GM12892 (cell line): ENCODE data around the gene ANKRD11.
A peak's percentile ranks its signal among the peaks of the same experiment; 100 is the strongest.
"Not testable (repeated sequence)": the region's sequence is repeated elsewhere in the genome, so short reads cannot be mapped to it uniquely, and the experiment has no call there.

Source experiments
- DNase-seq: peaks from one replicate; pipeline ENCODE4 v3.0.0; 2011; ENCODE audit not compliant: insufficient read length
- FAIRE-seq: peaks from 2 replicates; lab custom pipeline; 2011; peaks lifted over from hg19 to GRCh38; lab: Jason Lieb, UNC
- POLR2A ChIP-seq: IDR thresholded peaks from 2 replicates; pipeline ENCODE4 v1.6.1; 2011; ENCODE audit warnings: low read depth, low read length, control low read depth
- POLR2AphosphoS5 ChIP-seq: IDR thresholded peaks from 2 replicates; pipeline ENCODE4 v1.6.1; 2011; ENCODE audit warnings: low read depth, low read length, control low read depth
- TAF1 ChIP-seq: IDR thresholded peaks from 2 replicates; pipeline ENCODE4 v1.6.1; 2011; ENCODE audit warnings: low read depth, mild to moderate bottlenecking, control low read depth, low read length, borderline replicate concordance

ANKRD11 gene

DNA sequence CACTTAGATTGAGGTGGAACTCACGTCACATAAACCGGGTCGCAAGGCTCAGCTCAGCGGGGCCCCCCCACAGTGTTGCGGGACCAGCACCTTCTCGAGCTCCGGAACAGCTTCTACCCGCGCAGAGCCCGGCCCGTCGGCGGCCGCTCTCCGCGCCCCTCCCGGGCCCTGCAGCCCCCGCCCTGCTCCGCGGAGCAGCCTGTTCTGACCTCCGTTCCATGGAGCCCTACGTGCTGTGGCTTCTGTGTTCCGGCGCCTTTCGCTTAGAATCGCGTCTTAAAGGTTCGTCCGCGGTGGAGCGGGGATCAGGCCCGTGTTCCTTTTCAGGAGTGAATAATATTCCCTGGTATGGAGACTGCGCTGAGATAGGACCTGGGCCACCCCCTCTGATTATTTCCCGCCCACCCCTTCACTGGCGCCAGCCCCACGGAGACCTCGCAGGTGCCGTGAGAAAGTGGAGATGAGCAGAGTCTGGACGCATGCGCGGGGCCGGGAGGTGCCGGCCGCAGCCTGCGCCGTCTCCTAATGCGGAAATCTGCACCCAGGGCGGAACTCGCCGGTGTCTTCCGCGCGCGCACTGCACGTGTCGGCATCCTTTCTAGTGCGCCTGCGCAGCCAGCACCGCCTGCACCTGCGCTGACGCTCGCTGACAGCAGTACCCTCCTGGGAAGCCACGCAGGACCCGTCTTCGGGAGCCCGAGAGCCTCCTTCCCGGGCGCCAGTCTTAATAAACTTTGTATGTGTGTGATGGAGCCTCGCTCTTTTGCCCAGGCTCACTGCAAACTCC lies 242.0 kb downstream of the ANKRD11 start:
- no peak for TF ChIP-seq TAF1
- no peak for TF ChIP-seq POLR2A
- TF ChIP-seq POLR2AphosphoS5: no peak
- no peak for FAIRE-seq

DNA sequence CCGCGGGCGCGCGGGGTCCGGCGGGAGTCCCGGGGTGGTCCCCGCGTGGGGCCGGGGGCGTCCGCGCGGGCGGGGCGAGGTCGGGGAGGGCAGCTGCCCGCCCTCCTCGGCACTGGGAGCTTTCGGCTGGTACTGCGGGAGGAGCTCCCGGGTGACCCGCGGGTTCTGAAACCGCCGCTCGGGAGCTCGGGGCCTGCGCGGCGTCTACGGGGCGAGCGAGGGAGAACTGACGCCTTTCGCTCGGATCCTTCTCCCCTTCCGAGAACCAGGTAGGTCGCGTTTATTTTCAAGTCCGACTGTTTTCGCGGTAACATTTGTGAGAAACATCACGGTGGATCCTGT lies 242.7 kb downstream of the ANKRD11 start:
- DNase-seq, FAIRE-seq: not testable (repeated sequence)

More for the DNA sequence above, 242.0 kb downstream of the ANKRD11 start:
- no peak for DNase-seq

DNA sequence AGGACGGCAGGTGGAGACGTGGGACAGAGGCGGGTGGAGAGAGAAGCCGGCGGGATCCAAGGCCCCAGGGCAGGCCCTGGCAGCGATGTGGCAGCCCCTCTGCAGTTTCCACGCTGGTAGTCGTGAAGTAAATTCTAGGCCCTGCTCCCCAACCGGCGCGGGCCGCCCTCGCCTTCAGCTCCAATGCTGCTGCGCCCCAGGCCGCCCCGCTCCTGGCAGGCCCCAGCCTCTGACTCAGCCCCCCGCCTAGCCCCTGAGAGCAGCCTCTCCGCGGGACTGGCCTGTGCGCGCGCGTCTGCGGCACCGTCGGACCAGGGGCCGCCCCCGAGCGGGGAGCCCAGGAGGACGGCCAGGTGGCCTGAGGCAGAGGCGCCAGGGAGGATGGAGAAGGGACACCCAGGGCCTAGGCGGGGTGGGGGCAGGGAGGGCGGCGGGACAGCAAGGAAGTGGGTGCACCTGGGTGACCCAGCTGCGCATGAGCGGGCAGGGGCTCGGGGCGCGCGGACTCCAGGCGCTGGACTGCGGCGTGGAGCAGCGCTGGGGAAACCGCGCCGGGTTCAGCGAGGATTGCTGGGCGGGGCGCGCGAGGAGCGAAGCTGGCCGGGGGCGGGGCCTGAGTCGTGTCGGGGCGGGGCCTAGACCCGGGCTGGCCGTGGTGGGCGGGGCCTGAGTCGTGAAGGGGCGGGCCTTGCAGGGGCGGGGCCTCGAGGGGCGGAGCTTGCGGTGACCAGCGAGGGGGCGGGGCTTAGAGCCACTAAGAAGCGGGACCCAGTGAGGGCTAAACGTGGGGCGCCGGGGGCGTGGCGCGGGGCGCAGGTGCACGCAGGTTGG lies 243.2 kb downstream of the ANKRD11 start:
- DNase-seq (peak; percentile 91), FAIRE-seq (no peak)
- TF ChIP-seq TAF1: no peak
- TF ChIP-seq POLR2A: no peak
- no peak for TF ChIP-seq POLR2AphosphoS5

DNA sequence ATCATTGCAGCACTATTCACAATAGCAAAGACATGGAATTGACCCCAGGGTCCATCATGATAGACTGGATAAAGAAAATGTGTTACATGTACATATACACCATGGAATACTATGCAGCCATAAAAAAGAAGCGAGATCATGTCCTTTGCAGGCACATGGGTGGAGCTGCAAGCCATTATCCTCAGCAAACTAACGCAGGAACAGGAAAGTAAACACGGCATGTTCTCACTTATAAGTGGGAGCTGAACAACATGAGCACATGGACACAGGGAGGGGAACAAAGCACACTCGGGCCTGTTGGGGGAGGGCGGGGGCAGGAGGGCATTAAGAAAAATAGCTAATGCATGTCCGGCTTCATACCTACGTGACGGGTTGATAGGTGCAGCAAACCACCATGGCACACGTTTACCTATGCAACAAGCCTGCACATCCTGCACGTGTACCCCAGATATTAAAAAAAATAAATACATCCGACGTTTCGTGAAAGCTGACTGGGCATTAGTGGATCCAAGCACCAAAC lies 243.9 kb downstream of the ANKRD11 start:
- FAIRE-seq (no peak), DNase-seq (no peak)
- no peak for TF ChIP-seq POLR2A

DNA sequence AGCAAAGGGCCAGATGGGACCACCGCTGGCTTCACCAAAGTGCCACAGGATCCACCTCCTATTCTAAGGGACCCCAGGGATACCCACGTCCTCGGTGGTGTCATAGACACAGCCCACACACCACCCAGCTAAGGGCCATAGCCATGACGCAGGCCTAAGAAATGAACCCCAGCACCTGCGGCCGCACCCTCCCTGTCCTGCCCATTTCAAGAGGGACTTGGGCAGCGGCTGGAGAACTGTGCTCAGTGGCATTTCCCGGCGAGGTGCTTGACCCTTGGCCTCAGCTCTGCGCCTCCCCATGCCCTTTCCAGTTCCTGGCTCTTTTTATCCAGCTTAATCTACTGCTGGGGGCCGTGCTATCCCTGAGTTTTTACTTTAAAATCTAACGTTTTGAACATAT lies 245.6 kb downstream of the ANKRD11 start:
- TF ChIP-seq POLR2A: no peak
- no peak for TF ChIP-seq POLR2AphosphoS5
- TF ChIP-seq TAF1: no peak
- DNase-seq (no peak), FAIRE-seq (no peak)

DNA sequence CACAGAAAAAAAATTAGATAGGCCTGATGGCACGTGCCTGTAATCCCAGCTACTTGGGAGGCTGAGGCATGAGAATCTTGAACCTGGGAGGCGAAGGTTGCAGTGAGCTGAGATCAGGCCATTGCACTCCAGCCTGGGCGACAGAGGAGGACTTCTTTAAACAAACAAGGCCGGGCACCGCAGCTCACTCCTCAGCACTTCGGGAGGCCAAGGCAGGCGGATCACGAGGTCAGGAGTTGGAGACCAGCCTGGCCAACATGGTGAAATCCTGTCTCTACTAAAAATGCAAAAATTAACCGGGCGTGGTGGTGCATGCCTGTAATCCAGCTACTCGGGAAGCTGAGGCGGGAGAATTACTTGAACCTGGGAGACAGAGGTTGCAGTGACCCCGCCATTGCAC lies 246.1 kb downstream of the ANKRD11 start:
- not testable (repeated sequence) for DNase-seq, FAIRE-seq

DNA sequence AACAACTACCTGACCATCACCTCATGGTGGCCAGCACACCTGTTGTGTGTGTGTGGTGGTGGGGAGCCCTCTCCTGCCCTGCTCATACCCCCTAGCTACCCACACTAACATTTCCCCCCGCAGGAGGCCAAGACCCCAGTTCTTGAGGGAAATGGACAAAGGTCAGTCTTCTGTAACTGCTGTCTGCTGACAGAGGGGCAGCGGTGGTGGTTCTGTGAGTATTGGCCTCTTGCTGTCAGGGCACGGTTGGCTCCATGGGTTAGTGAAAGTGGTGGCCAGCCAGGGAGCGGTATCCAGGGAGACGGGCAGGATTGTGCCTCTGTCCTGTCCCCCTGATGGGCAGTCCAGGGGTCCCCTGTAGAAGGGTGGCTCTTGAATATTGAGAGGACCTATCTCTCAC lies 246.7 kb downstream of the ANKRD11 start:
- FAIRE-seq (no peak), DNase-seq (no peak)
- TF ChIP-seq POLR2AphosphoS5 (no peak), POLR2A (no peak), TAF1 (no peak)

DNA sequence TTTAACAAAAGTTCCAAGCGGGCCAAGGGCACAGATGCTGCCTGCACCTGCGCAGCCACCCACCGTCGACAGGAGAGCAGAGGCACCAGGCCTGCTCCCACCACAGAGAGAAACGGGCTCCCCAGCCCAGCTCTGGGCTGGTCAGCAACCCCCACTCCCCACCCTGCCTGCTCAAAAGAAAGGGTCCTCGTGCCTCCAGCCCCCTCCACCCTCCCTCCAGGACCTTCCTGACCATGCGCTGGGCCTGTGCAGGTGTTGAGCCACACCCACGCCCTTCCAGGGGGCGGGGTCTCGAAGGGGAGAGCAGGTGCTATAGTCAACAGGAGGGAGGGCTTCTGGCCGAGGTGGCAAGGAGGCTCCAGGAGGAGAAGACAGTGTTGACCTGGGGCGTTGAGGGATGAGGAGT lies 247.6 kb downstream of the ANKRD11 start:
- FAIRE-seq: no peak
- TF ChIP-seq POLR2A (no peak), TAF1 (no peak), POLR2AphosphoS5 (no peak)
- no peak for DNase-seq

DNA sequence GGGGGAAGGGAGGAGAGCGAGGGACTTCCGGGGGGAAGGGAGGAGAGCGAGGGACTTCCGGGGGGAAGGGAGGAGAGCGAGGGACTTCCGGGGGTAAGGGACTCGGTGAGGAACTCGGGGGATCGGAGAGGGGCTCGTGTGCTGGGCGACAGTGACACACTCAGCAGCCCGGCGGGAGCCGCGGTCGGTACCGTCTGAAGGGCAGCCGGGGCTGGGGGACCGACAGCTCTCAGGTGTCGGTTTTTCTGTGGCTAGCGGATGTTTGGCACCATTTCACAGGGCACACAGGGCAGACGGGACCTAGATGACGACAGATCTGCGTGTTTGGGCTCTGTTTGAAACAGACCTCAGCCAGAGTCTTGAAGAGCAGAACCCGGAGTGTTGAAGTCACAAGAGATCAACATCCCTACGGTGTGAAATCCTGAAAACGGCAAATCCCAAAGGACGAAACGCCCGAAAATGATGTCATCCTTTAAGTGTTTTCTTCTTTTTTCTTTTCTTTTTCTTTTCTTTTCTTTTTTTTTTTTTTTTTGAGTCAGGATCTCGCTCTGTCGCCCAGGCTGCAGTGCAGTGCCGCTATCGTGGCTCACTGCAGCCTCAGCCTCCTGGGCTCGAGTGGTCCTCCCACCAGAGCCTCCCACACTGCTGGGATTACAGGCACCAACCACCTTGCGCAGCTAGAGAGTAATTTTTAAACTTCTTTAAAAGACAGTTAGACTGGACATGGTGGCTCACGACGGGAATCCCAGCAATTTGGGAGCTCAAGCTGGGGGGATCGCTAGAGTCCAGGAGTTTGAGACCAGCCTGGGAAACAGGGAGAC lies 249.0 kb downstream of the ANKRD11 start:
- FAIRE-seq: no peak
- peak; percentile 83 for DNase-seq
- no peak; the same call in 1 of the 2 replicates for TF ChIP-seq TAF1
- peak; percentile 95 for TF ChIP-seq POLR2AphosphoS5
- TF ChIP-seq POLR2A: peak; percentile 96

DNA sequence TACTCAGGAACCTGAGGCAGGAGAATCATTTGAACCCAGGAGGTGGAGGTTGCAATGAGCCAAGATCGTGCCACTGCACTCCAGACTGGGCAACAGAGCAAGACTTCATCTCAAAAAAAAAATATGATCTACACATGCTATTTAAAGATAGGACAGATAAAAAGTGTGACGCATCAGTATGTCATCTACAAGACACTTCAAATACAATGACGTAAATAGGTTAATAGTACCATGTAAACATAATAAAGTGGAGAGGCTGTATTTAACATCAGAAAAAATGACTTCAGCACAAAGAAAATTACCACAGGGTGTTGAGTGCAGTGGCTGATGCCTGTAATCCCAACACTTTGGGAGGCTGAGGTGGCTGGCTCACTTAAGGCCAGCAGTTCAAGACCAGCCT lies 252.6 kb downstream of the ANKRD11 start:
- FAIRE-seq: no peak
- TF ChIP-seq TAF1: no peak
- no peak for TF ChIP-seq POLR2AphosphoS5
- TF ChIP-seq POLR2A: no peak

DNA sequence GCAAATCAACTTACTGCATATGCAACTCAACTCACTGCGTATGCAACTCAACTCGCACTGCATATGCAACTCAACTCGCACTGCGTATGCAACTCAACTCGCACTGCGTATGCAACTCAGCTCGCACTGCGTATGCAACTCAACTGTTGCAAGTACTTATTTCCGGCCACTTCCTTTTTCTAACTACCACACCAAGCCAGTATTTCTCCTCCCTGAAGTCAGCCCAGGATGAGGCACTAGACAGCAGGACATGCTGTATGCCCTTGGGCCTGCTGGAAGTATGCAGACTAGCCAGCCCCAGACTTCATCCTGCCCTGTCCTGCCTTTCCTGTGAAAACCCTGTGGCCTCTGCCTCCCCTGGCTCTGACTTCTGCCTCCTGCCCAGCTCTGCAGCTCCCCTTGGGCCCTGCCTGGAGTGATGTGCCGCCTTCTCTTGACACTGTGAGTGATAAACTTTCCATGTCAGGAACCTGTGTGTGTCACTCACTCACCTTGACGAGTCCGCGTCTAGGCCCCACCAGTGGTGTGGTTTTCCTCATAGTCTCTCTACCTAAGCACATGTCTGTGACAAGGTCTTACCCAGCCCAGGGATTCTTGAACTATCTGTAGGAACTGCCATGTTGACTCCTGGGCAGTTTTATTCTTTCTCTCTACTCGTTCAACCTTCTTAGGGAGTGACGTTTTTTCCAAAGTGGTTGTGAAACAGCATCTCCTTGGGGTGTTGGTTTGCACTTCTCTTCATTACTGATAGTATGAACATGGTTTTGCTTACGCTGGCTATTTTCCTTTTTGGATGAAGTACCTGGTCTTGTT lies 256.5 kb downstream of the ANKRD11 start:
- FAIRE-seq: no peak
- DNase-seq: no peak
- TF ChIP-seq POLR2AphosphoS5: no peak

More for the DNA sequence above, 252.6 kb downstream of the ANKRD11 start:
- DNase-seq: no peak

DNA sequence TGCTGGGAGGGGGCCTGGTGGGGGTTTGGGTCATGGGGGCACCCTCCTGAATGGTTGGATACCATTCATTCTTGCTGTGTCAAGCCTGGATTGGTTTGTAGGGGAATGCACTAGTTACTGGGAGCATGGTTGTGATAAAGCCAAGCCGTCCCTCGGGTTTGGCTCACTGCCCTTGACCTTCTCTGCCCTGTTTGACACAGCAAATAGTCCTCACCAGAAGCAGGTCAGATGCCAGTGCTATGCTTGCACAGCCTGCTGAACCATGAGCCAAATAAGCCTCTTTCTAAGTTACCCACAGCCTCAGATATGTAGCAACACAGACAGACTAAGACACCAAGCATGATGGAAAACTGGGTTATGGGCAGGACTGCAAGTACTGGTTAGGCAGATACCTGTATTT lies 258.3 kb downstream of the ANKRD11 start:
- DNase-seq (no peak), FAIRE-seq (no peak)
- TF ChIP-seq TAF1 (no peak), POLR2A (no peak), POLR2AphosphoS5 (no peak)
